GM10847 (cell line): ENCODE results near the gene TAF7L.

Experiments used
- POLR2A ChIP-seq: IDR thresholded peaks from 2 replicates; pipeline ENCODE4 v1.6.1; 2011; ENCODE audit not compliant: insufficient read length; ENCODE audit errors: extremely low read depth

TAF7L gene

GRCh38 chrX:101290957-101291603 is at the start of gene TAF7L:
Gene TAF7L (minus strand): TSS chrX:101291334. CDS start chrX:101287543, 3,791 bp downstream.
- no peak for TF ChIP-seq POLR2A

- TF ChIP-seq POLR2A: no peak
Measured at GRCh38 chrX:101337776-101338271, 46.7 kb upstream of the TAF7L start.

DNA sequence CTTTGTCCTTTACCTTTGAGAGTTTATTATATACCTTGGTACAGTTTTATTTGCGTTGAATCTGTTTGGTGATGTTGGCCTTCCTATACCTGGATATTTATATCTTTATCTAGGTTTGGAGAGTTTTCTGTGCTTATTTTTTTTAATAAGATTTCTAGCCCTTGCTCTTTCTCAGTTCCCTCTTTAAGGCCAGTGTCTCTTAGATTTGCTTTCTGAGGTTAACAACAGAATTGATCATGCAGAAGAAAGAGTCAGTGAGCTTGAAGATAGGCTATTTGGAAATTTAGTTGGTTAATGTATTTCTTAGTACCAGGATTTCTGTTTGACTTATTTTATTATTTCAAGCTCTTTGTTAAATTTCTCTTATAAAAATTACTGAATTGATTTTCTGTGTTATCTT is 12.7 kb upstream of the TAF7L start:
- no peak for TF ChIP-seq POLR2A

DNA sequence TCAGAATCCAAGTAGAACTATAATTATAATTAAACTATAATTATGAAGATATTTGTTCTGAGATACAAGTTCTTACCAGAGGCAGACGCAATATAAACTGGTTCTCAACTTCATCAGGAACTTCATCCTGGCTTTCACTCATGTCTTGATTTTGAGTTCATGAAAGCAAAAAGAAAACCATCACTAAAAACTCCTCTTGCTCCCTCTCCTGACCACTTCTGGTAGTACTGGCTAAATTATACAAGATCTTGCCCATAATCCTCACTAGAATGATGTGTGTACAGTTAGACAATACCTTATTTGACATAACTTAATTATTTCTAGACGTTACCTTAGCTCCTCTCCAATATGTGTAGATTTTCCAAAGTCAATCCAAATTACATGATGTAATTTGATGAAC is 3.7 kb downstream of the TAF7L start:
- TF ChIP-seq POLR2A: no peak

GRCh38 chrX:101276238-101276637 is 14.9 kb downstream of the TAF7L start:
- no peak for TF ChIP-seq POLR2A

DNA sequence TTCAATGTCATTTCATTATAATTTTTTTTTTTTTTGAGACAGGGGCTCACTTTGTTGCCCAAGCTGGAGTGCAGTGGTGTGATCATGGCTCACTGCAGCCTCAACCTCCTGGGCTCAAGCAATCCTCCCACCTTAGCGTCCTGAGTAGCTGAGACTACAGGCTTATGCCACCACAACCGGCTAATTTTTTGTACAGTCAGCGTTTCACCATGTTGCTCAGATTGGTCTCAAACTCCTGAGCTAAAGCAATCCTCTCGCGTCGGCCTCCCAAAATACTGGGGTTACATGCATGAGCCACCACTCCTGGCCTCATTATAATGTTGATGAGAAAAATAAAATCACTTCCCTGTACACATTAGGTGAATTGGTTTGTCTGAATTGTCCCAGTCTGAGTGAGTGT is 16.9 kb downstream of the TAF7L start:
- no peak for TF ChIP-seq POLR2A

- TF ChIP-seq POLR2A: no peak
Measured at GRCh38 chrX:101265869-101266428, 25.2 kb downstream of the TAF7L start.

GRCh38 chrX:101263766-101264165 is 27.4 kb downstream of the TAF7L start:
- TF ChIP-seq POLR2A: no peak

DNA sequence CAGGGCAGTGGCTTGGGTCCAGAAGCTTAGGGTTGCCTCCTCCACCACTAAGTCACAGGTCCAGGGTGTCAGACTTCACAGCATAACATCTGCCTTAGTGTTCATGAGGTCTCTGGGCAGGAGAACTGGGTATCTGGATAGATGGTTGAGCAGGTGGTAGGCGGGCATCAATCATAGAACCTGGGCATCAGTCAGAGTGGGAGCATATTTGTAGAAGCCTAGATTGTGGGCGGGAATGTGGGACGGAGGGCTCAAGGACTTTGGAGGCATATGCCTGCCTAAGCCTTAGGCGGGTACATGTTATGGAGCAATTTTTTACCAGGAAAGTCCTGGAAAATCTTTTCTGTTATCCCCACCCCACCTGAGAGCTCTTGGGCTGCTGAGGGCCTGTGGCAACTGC is 28.5 kb downstream of the TAF7L start:
- no peak for TF ChIP-seq POLR2A

GRCh38 chrX:101260435-101260834 is 30.7 kb downstream of the TAF7L start:
- TF ChIP-seq POLR2A: no peak

- no peak for TF ChIP-seq POLR2A
Measured at GRCh38 chrX:101258259-101258581, 32.9 kb downstream of the TAF7L start.

DNA sequence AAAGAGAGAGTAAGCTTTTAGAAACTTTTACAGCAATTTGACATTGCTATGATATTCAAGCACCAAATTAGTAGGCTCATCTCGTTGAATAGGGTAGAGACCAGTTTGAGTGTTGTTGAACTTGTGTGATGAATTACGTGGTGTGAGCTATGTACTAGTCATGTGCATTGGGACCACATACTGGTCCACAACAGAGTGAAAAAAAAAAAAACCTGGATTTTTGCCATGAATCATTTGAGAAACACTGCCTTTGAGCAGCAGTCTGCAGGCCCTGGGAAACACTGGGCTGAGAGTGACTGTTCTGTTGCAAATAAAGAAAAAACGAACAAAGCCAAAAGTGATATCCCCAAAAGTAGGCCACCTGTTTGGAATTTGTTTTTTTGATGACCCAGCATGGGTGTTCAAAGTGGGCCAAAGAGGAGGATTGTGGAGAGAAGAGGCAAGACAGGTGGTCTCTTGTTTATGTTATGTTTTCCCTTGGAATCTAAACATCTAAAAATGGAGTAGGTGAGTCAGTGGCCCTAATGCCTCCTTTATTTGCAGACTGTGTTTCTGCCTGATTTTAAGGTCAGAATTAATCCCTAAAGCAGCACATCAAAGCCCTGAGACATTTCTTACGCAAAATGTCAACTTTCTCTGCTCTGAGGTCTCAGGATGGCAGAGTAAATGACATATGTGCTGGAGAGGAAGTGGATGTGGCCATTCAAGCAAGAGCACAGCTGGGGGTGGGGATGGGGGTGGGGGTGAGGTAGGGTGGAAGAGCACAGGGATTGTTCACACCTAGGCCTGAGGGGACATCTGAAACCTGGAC is 33.5 kb downstream of the TAF7L start:
- TF ChIP-seq POLR2A: no peak

- TF ChIP-seq POLR2A: no peak
Measured at GRCh38 chrX:101252634-101253033, 38.5 kb downstream of the TAF7L start.

- no peak for TF ChIP-seq POLR2A
Measured at GRCh38 chrX:101241531-101241930, 49.6 kb downstream of the TAF7L start.

GRCh38 chrX:101237041-101237440 is 54.1 kb downstream of the TAF7L start:
- TF ChIP-seq POLR2A: no peak

DNA sequence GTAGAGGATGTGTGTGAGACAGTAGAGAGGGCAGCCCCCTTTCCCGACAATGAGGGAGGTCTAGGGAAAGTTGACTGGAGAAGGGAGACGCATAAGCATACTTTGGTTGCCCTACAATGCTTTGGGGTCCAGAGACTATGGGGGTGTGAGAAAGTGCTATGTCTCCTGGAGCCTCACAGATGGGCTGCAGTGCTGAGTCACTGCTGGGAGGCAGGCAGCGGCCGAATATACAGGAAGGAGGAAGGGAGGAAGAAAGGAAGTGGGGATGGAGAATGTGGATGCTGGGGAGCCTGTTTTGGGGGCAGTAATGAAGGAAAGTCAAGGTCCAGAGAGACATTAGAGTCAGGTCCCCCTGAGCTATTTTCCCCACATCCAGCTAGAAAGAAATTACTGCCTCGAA is 58.8 kb downstream of the TAF7L start:
- TF ChIP-seq POLR2A: no peak

DNA sequence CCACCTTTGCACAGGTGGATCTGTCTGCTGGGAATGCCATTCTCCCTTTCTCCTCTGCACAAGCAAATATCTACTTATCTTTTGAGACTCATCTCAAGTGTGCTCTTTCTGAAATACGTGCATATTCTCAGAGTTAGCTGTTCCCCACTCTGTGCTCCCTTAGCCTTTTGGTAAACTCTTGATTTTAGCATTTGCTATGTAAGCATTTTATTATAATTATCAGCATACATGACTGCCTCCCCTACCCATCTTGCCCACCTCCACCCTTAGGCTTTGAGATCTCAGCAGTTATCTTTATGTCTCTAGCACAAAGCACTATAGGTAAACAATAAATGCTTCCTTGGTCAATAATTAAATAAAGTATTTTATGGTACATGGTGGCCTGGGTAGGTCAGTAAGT is 60.1 kb downstream of the TAF7L start:
- no peak for TF ChIP-seq POLR2A

DNA sequence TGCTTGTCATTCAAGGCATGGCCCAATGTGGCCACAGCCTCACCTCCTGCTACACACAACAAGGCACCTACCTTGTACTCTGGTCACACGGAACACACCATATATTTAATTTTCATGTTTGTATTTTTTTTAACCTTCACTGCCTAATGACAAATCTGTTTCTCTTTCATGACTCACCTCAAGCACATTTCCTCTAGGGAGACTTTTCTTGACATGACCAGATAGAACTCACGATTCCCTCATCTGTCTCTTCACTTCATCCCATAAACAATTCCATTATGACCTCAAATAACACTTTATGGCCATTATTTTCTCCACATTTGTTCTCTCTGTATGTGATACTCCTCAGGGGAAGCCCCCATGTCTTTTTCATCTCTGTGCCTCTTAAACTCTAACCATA is 60.5 kb downstream of the TAF7L start:
- TF ChIP-seq POLR2A: no peak
